Activated T-helper 2 cell treated with anti-CD3 and anti-CD28 coated beads, Interferon-gamma antibody, Interleukin-2, Interleukin-4, amounts not matched to agents 10 μg/mL and 5 μg/mL and 100 μg/mL, durations not matched to agents 14 hours and 24 hours and 36 hours (primary cell): ENCODE measurements around the gene DUSP10. TPM values are rescaled to one million over a fixed set of nuclear protein-coding genes. Genes with fewer than 3 reads are reported as not detected.

Experiments used
- DNase-seq: peaks from one replicate; pipeline ENCODE4 v3.0.0; 2021; ENCODE audit warnings: low spot score
- H3K27ac Mint-ChIP-seq: one replicate; pipeline ENCODE4 v1.8.0; 2021; ENCODE audit warnings: mixed read lengths
- H3K27me3 Mint-ChIP-seq: one replicate; pipeline ENCODE4 v1.8.0; 2021; ENCODE audit warnings: low read depth, mixed read lengths
- H3K36me3 Mint-ChIP-seq: one replicate; pipeline ENCODE4 v1.8.0; 2021; ENCODE audit warnings: low read depth, mixed read lengths
- H3K4me1 Mint-ChIP-seq: one replicate; pipeline ENCODE4 v1.8.0; 2021; ENCODE audit warnings: low read depth, mixed read lengths
- H3K4me3 Mint-ChIP-seq: one replicate; pipeline ENCODE4 v1.8.0; 2021; ENCODE audit warnings: low read depth, mild to moderate bottlenecking, moderate library complexity, mixed read lengths
- H3K9me3 Mint-ChIP-seq: one replicate; pipeline ENCODE4 v1.8.0; 2021; ENCODE audit warnings: mixed read lengths
- intact Hi-C: fragments of 100-400 bp; cut with micrococcal nuclease; formaldehyde crosslinking; loops from one replicate; pipeline ENCODE4 v1.15.1; 2023
- total RNA-seq: library from RNA; stranded (reverse); gene quantifications from 2 replicates; pipeline ENCODE4 v1.2.3, GENCODE V29; 2022

DUSP10 gene
- total RNA-seq, 1 donor from 2014 or later, result 21.7 TPM

- intact Hi-C loops, result loop anchor here (5.0 kb wide), 1 partner anchor 73 kb away; the partner anchor contains the start of gene DUSP10
- no peaks in the 10 kb centered on the region for H3K36me3 Mint-ChIP-seq
- H3K4me3 Mint-ChIP-seq, result no peak overlapping the region
- peaks cover 6% of the 10 kb centered on the region for H3K4me1 Mint-ChIP-seq
- no peak for DNase-seq
- peaks cover 16% of the 10 kb centered on the region for H3K27me3 Mint-ChIP-seq
- no peak overlapping the region for H3K27ac Mint-ChIP-seq
- H3K9me3 Mint-ChIP-seq, result no peaks in the 10 kb centered on the region
These were observed 72.4 kb downstream of the DUSP10 start for GRCh38 chr1:221669441-221669840.

- peaks cover 6% of the 10 kb centered on the region for H3K4me1 Mint-ChIP-seq
- DNase-seq, result no peak
- peaks cover 23% of the 10 kb centered on the region for H3K27me3 Mint-ChIP-seq
- intact Hi-C loops, result loop anchor here (5.0 kb wide), 1 partner anchor 75 kb away; the partner anchor contains the start of gene DUSP10
- no peaks in the 10 kb centered on the region for H3K9me3 Mint-ChIP-seq
- H3K36me3 Mint-ChIP-seq, result no peaks in the 10 kb centered on the region
- no peak overlapping the region for H3K4me3 Mint-ChIP-seq
- H3K27ac Mint-ChIP-seq, result no peak overlapping the region
These were observed 74.4 kb downstream of the DUSP10 start for GRCh38 chr1:221667504-221667903.

GRCh38 chr1:221664253-221664652 is 77.6 kb downstream of the DUSP10 start:
- Mint-ChIP-seq H3K36me3 (no peaks in the 10 kb centered on the region), H3K4me3 (no peak overlapping the region), H3K27me3 (peaks cover 14% of the 10 kb centered on the region), H3K27ac (no peak overlapping the region), H3K9me3 (no peaks in the 10 kb centered on the region), H3K4me1 (peaks cover 11% of the 10 kb centered on the region)
- intact Hi-C loops, result no loop called here
- no peak for DNase-seq

GRCh38 chr1:221663321-221663720 is 78.6 kb downstream of the DUSP10 start:
- Mint-ChIP-seq H3K9me3 (no peaks in the 10 kb centered on the region), H3K27ac (no peak overlapping the region), H3K27me3 (peaks cover 12% of the 10 kb centered on the region), H3K36me3 (no peaks in the 10 kb centered on the region), H3K4me1 (peaks cover 11% of the 10 kb centered on the region), H3K4me3 (no peak overlapping the region)
- DNase-seq, result no peak
- intact Hi-C loops, result no loop called here

DNA sequence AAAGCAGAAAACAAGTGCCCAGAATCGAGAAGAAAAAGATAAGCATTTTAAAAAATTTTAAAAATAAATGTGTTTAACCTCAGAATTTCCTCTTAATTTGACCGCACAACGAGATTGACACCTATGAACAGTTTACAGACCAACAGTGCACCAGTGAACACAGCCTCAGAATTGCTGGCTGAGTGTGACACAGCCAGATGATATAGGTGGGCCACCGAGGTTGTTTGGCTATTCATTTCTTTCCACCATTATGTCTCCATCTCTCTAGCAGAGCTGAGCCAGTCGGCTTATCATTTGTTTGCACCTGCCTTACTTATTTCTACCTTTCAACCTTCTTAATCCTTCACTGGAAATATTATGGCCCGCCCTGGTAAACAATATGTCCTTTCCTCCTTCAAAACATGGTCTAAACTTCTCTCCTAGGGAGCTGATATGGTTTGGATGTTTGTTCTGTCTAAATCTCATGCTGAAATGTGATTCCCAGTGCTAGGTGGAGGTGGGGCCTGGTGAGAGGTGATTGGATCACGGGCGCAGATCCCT is 86.1 kb downstream of the DUSP10 start:
- Mint-ChIP-seq H3K36me3 (no peaks in the 10 kb centered on the region), H3K4me1 (peaks cover 3% of the 10 kb centered on the region), H3K9me3 (no peaks in the 10 kb centered on the region), H3K27me3 (no peaks in the 10 kb centered on the region), H3K4me3 (no peak overlapping the region), H3K27ac (no peak overlapping the region)
- no peak for DNase-seq
- intact Hi-C loops, result no loop called here
